ENCODE data around the gene ZCCHC4. TPM values are rescaled to one million over a fixed set of nuclear protein-coding genes. Genes with fewer than 3 reads are reported as not detected.

ZCCHC4 gene
- total and polyA plus RNA-seq, 2 experiments from 2014 or later: 4.7 to 9.1 TPM

DNA sequence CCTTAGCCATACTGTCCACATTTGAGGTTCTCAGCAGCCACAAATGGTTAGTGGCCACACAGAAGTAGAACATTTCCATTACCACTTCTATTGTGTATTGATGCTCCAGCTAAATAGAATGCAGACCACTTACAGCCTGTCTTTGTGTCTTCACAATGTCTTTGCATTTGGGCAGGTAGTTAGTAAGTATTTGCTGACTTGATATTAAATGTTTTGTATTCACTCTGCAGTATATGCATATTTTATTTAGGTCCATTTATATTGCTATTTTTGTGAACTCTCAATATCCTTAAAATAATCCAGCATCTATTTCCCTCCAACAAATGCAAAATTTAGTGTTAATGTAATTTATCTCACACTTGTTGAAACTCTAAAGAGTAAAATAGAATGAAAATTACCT is 91.1 kb downstream of the ZCCHC4 start:
- no peak for DNase-seq (ENCODE audit: low spot score)
- H3K79me2 ChIP-seq: no peaks in the 10 kb centered on the region
- no peaks in the 10 kb centered on the region for H3K9me3 ChIP-seq (ENCODE audit: low read depth)
- H3K36me3 ChIP-seq (replicated peaks; ENCODE audit: insufficient read depth, low read depth): no peaks in the 10 kb centered on the region
- TF ChIP-seq, protein P1, sequence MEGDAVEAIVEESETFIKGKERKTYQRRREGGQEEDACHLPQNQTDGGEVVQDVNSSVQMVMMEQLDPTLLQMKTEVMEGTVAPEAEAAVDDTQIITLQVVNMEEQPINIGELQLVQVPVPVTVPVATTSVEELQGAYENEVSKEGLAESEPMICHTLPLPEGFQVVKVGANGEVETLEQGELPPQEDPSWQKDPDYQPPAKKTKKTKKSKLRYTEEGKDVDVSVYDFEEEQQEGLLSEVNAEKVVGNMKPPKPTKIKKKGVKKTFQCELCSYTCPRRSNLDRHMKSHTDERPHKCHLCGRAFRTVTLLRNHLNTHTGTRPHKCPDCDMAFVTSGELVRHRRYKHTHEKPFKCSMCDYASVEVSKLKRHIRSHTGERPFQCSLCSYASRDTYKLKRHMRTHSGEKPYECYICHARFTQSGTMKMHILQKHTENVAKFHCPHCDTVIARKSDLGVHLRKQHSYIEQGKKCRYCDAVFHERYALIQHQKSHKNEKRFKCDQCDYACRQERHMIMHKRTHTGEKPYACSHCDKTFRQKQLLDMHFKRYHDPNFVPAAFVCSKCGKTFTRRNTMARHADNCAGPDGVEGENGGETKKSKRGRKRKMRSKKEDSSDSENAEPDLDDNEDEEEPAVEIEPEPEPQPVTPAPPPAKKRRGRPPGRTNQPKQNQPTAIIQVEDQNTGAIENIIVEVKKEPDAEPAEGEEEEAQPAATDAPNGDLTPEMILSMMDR (IDR thresholded peaks at IDR 0.05; ENCODE audit: poor library complexity): no peak
- no peak for TF ChIP-seq EZH2phosphoT487 (IDR thresholded peaks at IDR 0.05; ENCODE audit: low read depth, severe bottlenecking, unreplicated experiment)
- H3K27me3 ChIP-seq: no peaks in the 10 kb centered on the region
- no peaks in the 10 kb centered on the region for H4K20me1 ChIP-seq (ENCODE audit: insufficient read depth, poor library complexity, severe bottlenecking)
- no peaks in the 10 kb centered on the region for H3K4me1 ChIP-seq (ENCODE audit: insufficient read depth)
- no peak overlapping the region for H3K4me3 ChIP-seq
- no peak overlapping the region for H3K27ac ChIP-seq
- H2AFZ ChIP-seq: no peak overlapping the region
- no peaks in the 10 kb centered on the region for H3K9me2 ChIP-seq (replicated peaks; ENCODE audit: insufficient read depth)
- H3K4me2 ChIP-seq: no peak overlapping the region

DNA sequence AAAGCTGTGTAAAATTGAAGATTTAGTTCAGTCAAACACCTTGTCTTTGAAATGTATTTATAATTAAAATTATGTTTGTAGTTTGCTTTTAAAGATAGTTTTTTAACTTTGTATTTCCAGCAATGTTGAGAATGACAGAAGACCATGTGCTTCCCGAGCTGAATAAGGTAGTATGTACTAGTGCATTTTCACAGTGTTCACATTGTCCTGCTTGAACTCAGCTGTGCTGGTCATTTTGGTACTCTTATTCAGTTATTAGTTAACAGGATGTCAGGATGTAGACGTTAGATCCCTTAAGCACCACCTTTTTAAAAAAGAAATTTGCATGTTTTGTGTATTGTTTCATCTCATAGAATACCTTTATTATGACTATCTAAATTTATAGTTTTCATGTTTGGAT is 92.9 kb downstream of the ZCCHC4 start:
- 82% methylated on average over 2 of the region's 2 CpGs for WGBS (ENCODE audit: low lambda C conversion rate, missing lambda C conversion rate)
- H4K20me1 ChIP-seq (ENCODE audit: insufficient read depth, poor library complexity, severe bottlenecking): no peaks in the 10 kb centered on the region
- H3K27ac ChIP-seq: no peak overlapping the region
- no peak overlapping the region for H3K4me2 ChIP-seq
- H3K27me3 ChIP-seq: no peaks in the 10 kb centered on the region
- H2AFZ ChIP-seq: no peak overlapping the region
- DNase-seq (ENCODE audit: low spot score): no peak
- TF ChIP-seq EZH2 (IDR thresholded peaks at IDR 0.05; ENCODE audit: borderline replicate concordance): no peak
- TF ChIP-seq, protein P1 (IDR thresholded peaks at IDR 0.05; ENCODE audit: poor library complexity): no peak
- no peak for TF ChIP-seq EZH2phosphoT487 (IDR thresholded peaks at IDR 0.05; ENCODE audit: low read depth, severe bottlenecking, unreplicated experiment)
- no peaks in the 10 kb centered on the region for H3K36me3 ChIP-seq (replicated peaks; ENCODE audit: insufficient read depth, low read depth)
- H3K4me1 ChIP-seq (ENCODE audit: insufficient read depth): no peaks in the 10 kb centered on the region
- H3K4me3 ChIP-seq: no peak overlapping the region
- H3K79me2 ChIP-seq: no peaks in the 10 kb centered on the region
- H3K9me3 ChIP-seq (ENCODE audit: low read depth): no peaks in the 10 kb centered on the region
- H3K9me2 ChIP-seq (replicated peaks; ENCODE audit: insufficient read depth): no peaks in the 10 kb centered on the region

DNA sequence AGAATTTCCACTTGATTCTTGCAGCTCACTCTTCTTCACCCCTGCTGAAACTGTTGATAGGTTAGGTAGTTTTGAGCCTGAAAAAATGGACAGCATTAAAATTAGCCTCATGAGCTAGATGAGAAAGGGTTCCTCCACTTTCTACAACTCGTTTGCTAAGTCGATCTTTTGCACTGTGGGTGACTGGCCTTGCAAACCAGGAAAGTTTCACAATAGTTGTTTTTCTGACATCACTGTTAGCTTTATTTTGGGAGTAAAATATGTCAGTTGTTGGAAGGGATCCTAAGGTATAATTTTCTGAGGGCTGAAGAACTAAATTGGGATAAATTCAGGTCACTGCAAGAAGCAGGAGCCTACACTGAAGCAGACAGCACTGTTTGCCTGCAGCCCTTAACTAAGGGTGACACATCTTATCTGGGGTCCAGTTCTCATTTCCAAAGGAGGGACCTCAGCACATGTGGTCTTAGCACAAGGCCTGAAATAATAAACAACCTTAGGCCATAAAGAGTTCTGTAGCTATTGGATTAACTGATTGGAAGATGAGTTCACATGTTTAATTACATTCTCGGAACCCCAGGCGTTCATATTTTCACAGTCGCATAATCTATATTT is 93.6 kb downstream of the ZCCHC4 start:
- TF ChIP-seq EZH2 (IDR thresholded peaks at IDR 0.05; ENCODE audit: borderline replicate concordance): no peak
- no peak for TF ChIP-seq EZH2phosphoT487 (IDR thresholded peaks at IDR 0.05; ENCODE audit: low read depth, severe bottlenecking, unreplicated experiment)
- TF ChIP-seq, protein P1 (IDR thresholded peaks at IDR 0.05; ENCODE audit: poor library complexity): no peak
- Histone ChIP-seq H3K27ac (no peak overlapping the region), H3K4me1 (ENCODE audit: insufficient read depth) (no peaks in the 10 kb centered on the region), H2AFZ (no peak overlapping the region), H3K27me3 (no peaks in the 10 kb centered on the region), H3K79me2 (no peaks in the 10 kb centered on the region), H3K4me2 (no peak overlapping the region), H4K20me1 (ENCODE audit: insufficient read depth, poor library complexity, severe bottlenecking) (no peaks in the 10 kb centered on the region), H3K4me3 (no peak overlapping the region), H3K9me3 (ENCODE audit: low read depth) (no peaks in the 10 kb centered on the region), H3K36me3 (replicated peaks; ENCODE audit: insufficient read depth, low read depth) (no peaks in the 10 kb centered on the region), H3K9me2 (replicated peaks; ENCODE audit: insufficient read depth) (no peaks in the 10 kb centered on the region)
- WGBS (ENCODE audit: low lambda C conversion rate, missing lambda C conversion rate): 92% methylated on average over 5 of the region's 5 CpGs
- DNase-seq (ENCODE audit: low spot score): no peak
